SU-DHL-6 (cell line): ENCODE data around the gene PTTG1IP.

Experiments
- CTCF ChIP-seq: fragments of 200-600 bp; sonication (generic); IDR thresholded peaks from one replicate; pipeline ENCODE4 v1.5.1; 2017; ENCODE audit warnings: antibody characterized with exemption, mild to moderate bottlenecking, low read length, moderate library complexity; ENCODE audit not compliant: insufficient read depth, poor library complexity, severe bottlenecking
- EZH2phosphoT487 ChIP-seq: fragments of 200-600 bp; sonication (generic), shearing (Covaris generic); conservative IDR thresholded peaks from 2 replicates; pipeline ENCODE4 v1.6.1; 2018; ENCODE audit warnings: mild to moderate bottlenecking, antibody characterized with exemption, low read length, moderate library complexity, mixed read lengths

DNA sequence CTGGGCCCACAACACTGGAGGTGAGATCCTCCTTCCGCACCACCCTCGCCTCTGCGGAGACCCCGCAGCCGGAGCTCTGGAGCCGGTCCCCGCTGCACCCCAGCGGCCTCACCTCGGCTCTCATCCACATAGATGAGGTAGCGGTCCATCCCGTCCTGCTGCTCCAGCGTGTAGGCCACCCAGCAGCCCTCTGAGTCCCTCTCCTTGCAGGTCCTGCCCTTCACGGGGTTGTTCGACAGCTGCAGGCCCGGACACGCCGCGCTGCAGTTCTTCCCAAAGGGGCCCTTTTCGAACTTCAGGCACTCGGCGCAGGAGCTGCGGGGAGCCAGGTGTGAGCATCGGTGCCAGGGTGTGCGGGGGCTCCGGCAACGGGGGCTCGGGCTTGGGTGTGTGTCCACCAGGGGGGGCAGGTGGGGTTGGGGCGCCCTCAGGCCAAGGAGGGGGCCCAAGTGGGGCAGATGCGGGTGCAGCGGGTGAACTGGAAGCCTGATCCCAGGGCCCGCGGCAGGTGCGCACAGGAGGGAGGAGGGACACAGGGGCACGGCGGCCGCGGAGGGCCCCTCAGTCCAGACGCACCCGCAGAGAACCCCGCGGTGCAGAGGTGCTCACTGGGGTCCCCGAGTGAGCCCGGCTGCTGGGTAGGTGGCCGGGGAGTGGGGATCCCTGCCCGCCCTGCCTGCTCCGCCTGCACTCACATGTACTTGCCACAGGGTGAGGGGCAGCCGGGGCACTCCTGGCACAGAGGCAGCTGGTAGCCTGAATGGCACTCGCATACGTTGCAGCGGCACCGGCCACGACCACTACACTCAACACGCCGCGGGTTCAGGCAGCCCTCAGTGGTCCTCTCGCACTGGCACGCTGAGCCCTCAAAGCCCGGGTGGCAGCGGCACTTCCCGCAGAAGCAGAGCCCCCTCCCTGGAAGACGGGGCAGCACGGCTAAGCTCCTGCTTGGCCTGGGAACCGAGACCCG, 15.4 kb upstream of the PTTG1IP start:
- TF ChIP-seq CTCF (no peak), EZH2phosphoT487 (no peak)
